H9 (cell line): ENCODE measurements around the gene GPR137B. TPM values are rescaled to one million over a fixed set of nuclear protein-coding genes. Genes with fewer than 3 reads are reported as not detected.

ENCODE experiments used
- DNase-seq: peaks from one replicate; pipeline ENCODE4 v3.0.0-alpha.2; 2017
- H2AFZ ChIP-seq: one replicate; pipeline ENCODE4 v1.6.1; 2013; ENCODE audit warnings: mild to moderate bottlenecking, low read length, control low read depth, moderate library complexity
- H2AK5ac ChIP-seq: 2 replicates; pipeline ENCODE4 v1.6.1; 2013; ENCODE audit warnings: low read length, control low read depth, mixed read lengths; ENCODE audit not compliant: insufficient read length
- H2BK120ac ChIP-seq: one replicate; pipeline ENCODE4 v1.6.1; 2013; ENCODE audit warnings: low read depth, mild to moderate bottlenecking, low read length, control low read depth, inconsistent platforms; ENCODE audit not compliant: poor library complexity, severe bottlenecking
- H2BK12ac ChIP-seq: 2 replicates; pipeline ENCODE4 v1.6.1; 2013; ENCODE audit warnings: low read length, control low read depth, mixed read lengths, low read depth; ENCODE audit not compliant: insufficient read length
- H2BK15ac ChIP-seq: 2 replicates; pipeline ENCODE4 v1.6.1; 2013; ENCODE audit warnings: low read depth, low read length, control low read depth
- H2BK20ac ChIP-seq: one replicate; pipeline ENCODE4 v1.6.1; 2013; ENCODE audit warnings: low read depth, mild to moderate bottlenecking, low read length, control low read depth, inconsistent platforms; ENCODE audit not compliant: poor library complexity, severe bottlenecking
- H2BK5ac ChIP-seq: 2 replicates; pipeline ENCODE4 v1.6.1; 2013; ENCODE audit warnings: low read length, control low read depth, mixed read lengths; ENCODE audit not compliant: insufficient read length
- H3K14ac ChIP-seq: 2 replicates; pipeline ENCODE4 v1.6.1; 2013; ENCODE audit warnings: low read length, control low read depth; ENCODE audit not compliant: insufficient read depth
- H3K18ac ChIP-seq: 2 replicates; pipeline ENCODE4 v1.6.1; 2013; ENCODE audit warnings: low read depth, mild to moderate bottlenecking, mixed read lengths, low read length, control low read depth; ENCODE audit not compliant: insufficient read length
- H3K23ac ChIP-seq: 2 replicates; pipeline ENCODE4 v1.6.1; 2013; ENCODE audit warnings: low read length, control low read depth, mixed read lengths, low read depth; ENCODE audit not compliant: insufficient read length
- H3K23me2 ChIP-seq: 2 replicates; pipeline ENCODE4 v1.6.1; 2013; ENCODE audit warnings: low read depth, mild to moderate bottlenecking, mixed read lengths, low read length, control low read depth; ENCODE audit not compliant: insufficient read length, poor library complexity, severe bottlenecking
- H3K27ac ChIP-seq: 2 replicates; pipeline ENCODE4 v1.5.1; 2013; ENCODE audit warnings: low read length, control low read depth, mixed read lengths, low read depth; ENCODE audit not compliant: insufficient read length
- H3K27me3 ChIP-seq: 2 replicates; pipeline ENCODE4 v1.6.1; 2013; ENCODE audit warnings: low read length, control low read depth, inconsistent platforms; ENCODE audit not compliant: insufficient read depth
- H3K4ac ChIP-seq: 2 replicates; pipeline ENCODE4 v1.6.1; 2013; ENCODE audit warnings: low read depth, mild to moderate bottlenecking, control low read depth, inconsistent platforms, low read length, moderate library complexity
- H3K4me1 ChIP-seq: 2 replicates; pipeline ENCODE4 v1.6.1; 2013; ENCODE audit warnings: low read length, control low read depth, inconsistent platforms; ENCODE audit not compliant: insufficient read depth
- H3K4me2 ChIP-seq: 2 replicates; pipeline ENCODE4 v1.6.1; 2013; ENCODE audit warnings: low read length, control low read depth, mixed read lengths; ENCODE audit not compliant: insufficient read length, insufficient read depth
- H3K56ac ChIP-seq: 2 replicates; pipeline ENCODE4 v1.6.1; 2013; ENCODE audit warnings: low read depth, mild to moderate bottlenecking, mixed read lengths, low read length, control low read depth; ENCODE audit not compliant: insufficient read length
- H3K79me1 ChIP-seq: 2 replicates; pipeline ENCODE4 v1.6.1; 2013; ENCODE audit warnings: low read depth, mild to moderate bottlenecking, moderate library complexity, low read length, control low read depth, inconsistent platforms; ENCODE audit not compliant: insufficient read depth, poor library complexity, severe bottlenecking
- H3K79me2 ChIP-seq: 2 replicates; pipeline ENCODE4 v1.6.1; 2013; ENCODE audit warnings: low read length, control low read depth, inconsistent platforms; ENCODE audit not compliant: insufficient read depth
- H3K9ac ChIP-seq: 2 replicates; pipeline ENCODE4 v1.6.1; 2013; ENCODE audit warnings: low read length, control low read depth, mixed read lengths; ENCODE audit not compliant: insufficient read length; ENCODE audit errors: extremely low read depth
- H3K9me3 ChIP-seq: one replicate; pipeline ENCODE4 v1.6.1; 2013; ENCODE audit warnings: low read depth, low read length, inconsistent platforms; ENCODE audit not compliant: control insufficient read depth
- H3T11ph ChIP-seq: one replicate; pipeline ENCODE4 v1.6.1; 2013; ENCODE audit warnings: mild to moderate bottlenecking, low read length, control low read depth, inconsistent platforms
- H4K20me1 ChIP-seq: one replicate; pipeline ENCODE4 v1.6.1; 2013; ENCODE audit not compliant: control insufficient read depth, insufficient read length, insufficient read depth
- H4K5ac ChIP-seq: 2 replicates; pipeline ENCODE4 v1.6.1; 2013; ENCODE audit warnings: low read depth, mild to moderate bottlenecking, mixed read lengths, low read length, control low read depth; ENCODE audit not compliant: insufficient read length
- H4K8ac ChIP-seq: replicated peaks from 2 replicates; pipeline ENCODE4 v1.6.1; 2013; ENCODE audit warnings: low read length, control low read depth, mixed read lengths, low read depth; ENCODE audit not compliant: insufficient read length
- H4K91ac ChIP-seq: 2 replicates; pipeline ENCODE4 v1.6.1; 2013; ENCODE audit warnings: low read depth, mild to moderate bottlenecking, moderate library complexity, mixed read lengths, low read length, control low read depth; ENCODE audit not compliant: insufficient read length
- H3K27ac Mint-ChIP-seq, 3 experiments: 2 replicates in 2 of 3; 3 replicates in 1 of 3; pipeline ENCODE4 v1.8.0; 2020 to 2021; ENCODE audit warnings: mixed read lengths in 3 of 3, mild to moderate bottlenecking in 1 of 3, moderate library complexity in 1 of 3
- H3K27me3 Mint-ChIP-seq: 2 replicates; pipeline ENCODE4 v1.8.0; 2021; ENCODE audit warnings: low read depth, mild to moderate bottlenecking, moderate library complexity, mixed read lengths
- H3K36me3 Mint-ChIP-seq, 3 experiments: 2 replicates in 2 of 3; 3 replicates in 1 of 3; pipeline ENCODE4 v1.8.0; 2020 to 2021; ENCODE audit warnings: low read depth in 3 of 3, mixed read lengths in 3 of 3; ENCODE audit not compliant: insufficient read depth in 1 of 3
- H3K4me1 Mint-ChIP-seq, 2 experiments: 2 replicates each; pipeline ENCODE4 v1.8.0; 2020; ENCODE audit warnings: mixed read lengths in 2 of 2
- H3K4me3 Mint-ChIP-seq, 2 experiments: 2 replicates in 1 of 2; 3 replicates in 1 of 2; pipeline ENCODE4 v1.8.0; 2020 to 2021; ENCODE audit warnings: mild to moderate bottlenecking in 2 of 2, mixed read lengths in 2 of 2, moderate library complexity in 1 of 2
- H3K9me3 Mint-ChIP-seq, 2 experiments: 2 replicates in 1 of 2; 3 replicates in 1 of 2; pipeline ENCODE4 v1.8.0; 2020; ENCODE audit warnings: mild to moderate bottlenecking in 2 of 2, mixed read lengths in 2 of 2, moderate library complexity in 1 of 2
- WGBS: extraction: QIAGEN DNeasy Blood & Tissue Kit; methylation state at CpG from one replicate; pipeline ENCODE4 v1.1.7; 2013; ENCODE audit warnings: missing lambda C conversion rate, low lambda C conversion rate, mixed read lengths; ENCODE audit not compliant: insufficient read length; ENCODE audit errors: extremely low coverage; 5-methylcytosine and 5-hydroxymethylcytosine counted together
- total RNA-seq: library from RNA; stranded (reverse); gene quantifications from 2 replicates; pipeline ENCODE4 v1.2.1, GENCODE V29; 2021
- TF ChIP-seq, protein P1 (sequence below): fragments of 200-600 bp; sonication (generic); conservative IDR thresholded peaks from 3 replicates; pipeline ENCODE4 v1.8.0; 2021; ENCODE audit warnings: antibody characterized with exemption, mild to moderate bottlenecking

The GPR137B gene
- total RNA-seq, 1 experiment from 2014 or later, result 5.9 TPM

DNA sequence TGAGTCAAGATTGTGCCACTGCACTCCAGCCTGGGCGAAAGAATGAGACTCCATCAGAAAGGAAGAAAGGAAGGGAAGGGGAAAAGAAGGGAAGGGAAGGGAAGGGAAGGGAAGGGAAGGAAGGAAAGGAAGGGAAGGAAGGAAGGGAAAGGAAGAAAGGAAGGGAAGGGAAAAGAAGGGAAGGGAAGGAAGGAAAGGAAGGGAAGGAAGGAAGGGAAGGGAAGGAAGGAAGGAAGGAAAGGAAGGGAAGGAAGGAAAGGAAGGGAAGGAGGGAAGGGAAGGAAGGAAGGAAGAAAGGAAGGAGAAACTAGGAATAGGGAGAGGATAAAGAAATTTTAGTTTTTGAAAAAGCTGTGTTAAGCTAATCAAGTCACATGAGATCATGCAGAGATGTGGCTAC lies 44.1 kb upstream of the GPR137B start:
- H3K4me2 ChIP-seq, result no peak overlapping the region
- no peak overlapping the region for H4K8ac ChIP-seq
- no peaks in the 10 kb centered on the region; the same call in 1 of the 2 replicates for H3K27me3 ChIP-seq
- H2BK120ac ChIP-seq, result no peak overlapping the region
- H3K27ac Mint-ChIP-seq, result no peak overlapping the region
- H4K20me1 ChIP-seq, result no peaks in the 10 kb centered on the region
- no peak overlapping the region for H3K14ac ChIP-seq
- no peak overlapping the region for H2BK15ac ChIP-seq
- H2AK5ac ChIP-seq, result no peak overlapping the region
- no peak overlapping the region for H2BK12ac ChIP-seq
- H4K5ac ChIP-seq, result no peak overlapping the region
- H3K27me3 Mint-ChIP-seq, result peaks cover 2% of the 10 kb centered on the region; the same call in 1 of the 2 replicates
- TF ChIP-seq, protein P1, sequence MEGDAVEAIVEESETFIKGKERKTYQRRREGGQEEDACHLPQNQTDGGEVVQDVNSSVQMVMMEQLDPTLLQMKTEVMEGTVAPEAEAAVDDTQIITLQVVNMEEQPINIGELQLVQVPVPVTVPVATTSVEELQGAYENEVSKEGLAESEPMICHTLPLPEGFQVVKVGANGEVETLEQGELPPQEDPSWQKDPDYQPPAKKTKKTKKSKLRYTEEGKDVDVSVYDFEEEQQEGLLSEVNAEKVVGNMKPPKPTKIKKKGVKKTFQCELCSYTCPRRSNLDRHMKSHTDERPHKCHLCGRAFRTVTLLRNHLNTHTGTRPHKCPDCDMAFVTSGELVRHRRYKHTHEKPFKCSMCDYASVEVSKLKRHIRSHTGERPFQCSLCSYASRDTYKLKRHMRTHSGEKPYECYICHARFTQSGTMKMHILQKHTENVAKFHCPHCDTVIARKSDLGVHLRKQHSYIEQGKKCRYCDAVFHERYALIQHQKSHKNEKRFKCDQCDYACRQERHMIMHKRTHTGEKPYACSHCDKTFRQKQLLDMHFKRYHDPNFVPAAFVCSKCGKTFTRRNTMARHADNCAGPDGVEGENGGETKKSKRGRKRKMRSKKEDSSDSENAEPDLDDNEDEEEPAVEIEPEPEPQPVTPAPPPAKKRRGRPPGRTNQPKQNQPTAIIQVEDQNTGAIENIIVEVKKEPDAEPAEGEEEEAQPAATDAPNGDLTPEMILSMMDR, result no peak
- H3T11ph ChIP-seq, result no peak overlapping the region
- no peak overlapping the region for H2BK5ac ChIP-seq
- DNase-seq, result no peak
- no peak overlapping the region for H3K23ac ChIP-seq
- H3K27ac ChIP-seq, result no peak overlapping the region
- H3K4me1 Mint-ChIP-seq, result peaks cover 6 to 7% of the 10 kb centered on the region in 2 experiments
- no peak overlapping the region for H3K56ac ChIP-seq
- no peak overlapping the region for H2BK20ac ChIP-seq
- peaks cover 11 to 17% of the 10 kb centered on the region in 2 experiments; a peak in 4 of 5 replicates for H3K9me3 Mint-ChIP-seq
- H3K4me3 Mint-ChIP-seq, result no peak overlapping the region
- H3K23me2 ChIP-seq, result no peaks in the 10 kb centered on the region
- no peaks in the 10 kb centered on the region for H3K79me2 ChIP-seq
- no peak overlapping the region for H3K18ac ChIP-seq
- peaks cover 7 to 8% (median 7%) of the 10 kb centered on the region in 3 experiments for H3K36me3 Mint-ChIP-seq
- no peak overlapping the region for H4K91ac ChIP-seq
- H3K9ac ChIP-seq, result no peak overlapping the region
- WGBS, result no CpG with 5 or more reads among the region's 1 CpG
- no peaks in the 10 kb centered on the region for H3K79me1 ChIP-seq
- peaks cover under 1% of the 10 kb centered on the region; the same call in 1 of the 2 replicates for H3K4me1 ChIP-seq
- no peak overlapping the region for H2AFZ ChIP-seq
- no peaks in the 10 kb centered on the region for H3K9me3 ChIP-seq
- no peak overlapping the region for H3K4ac ChIP-seq
